Neural progenitor cell (in vitro differentiated cells): ENCODE measurements around the gene CNP. TPM values are rescaled to one million over a fixed set of nuclear protein-coding genes. Genes with fewer than 3 reads are reported as not detected.

ENCODE experiments used
- DNase-seq: peaks from one replicate; pipeline ENCODE4 v3.0.0-alpha.2; 2016; ENCODE audit warnings: low spot score
- H2AFZ ChIP-seq: fragments of 200-600 bp; sonication (generic); replicated peaks from 2 replicates; pipeline ENCODE4 v1.6.1; 2016; ENCODE audit warnings: antibody characterized with exemption
- H3F3A ChIP-seq: fragments of 200-600 bp; sonication (generic); 2 replicates; pipeline ENCODE4 v1.6.1; 2016; ENCODE audit warnings: antibody characterized with exemption, low read depth
- H3K27ac ChIP-seq: fragments of 200-600 bp; sonication (generic); 2 replicates; pipeline ENCODE4 v1.5.1; 2016; ENCODE audit warnings: mild to moderate bottlenecking
- H3K27me3 ChIP-seq: fragments of 200-600 bp; sonication (generic); 2 replicates; pipeline ENCODE4 v1.6.1; 2016; ENCODE audit warnings: mild to moderate bottlenecking, moderate library complexity
- H3K36me3 ChIP-seq: fragments of 200-600 bp; sonication (generic); 2 replicates; pipeline ENCODE4 v1.5.1; 2016
- H3K4me1 ChIP-seq: fragments of 200-600 bp; sonication (generic); 2 replicates; pipeline ENCODE4 v1.6.1; 2016; ENCODE audit warnings: mixed run types
- H3K4me2 ChIP-seq: fragments of 200-600 bp; sonication (generic); 2 replicates; pipeline ENCODE4 v1.6.1; 2016
- H3K4me3 ChIP-seq: fragments of 200-600 bp; sonication (generic); 2 replicates; pipeline ENCODE4 v1.5.1; 2016
- H3K79me2 ChIP-seq: fragments of 200-600 bp; sonication (generic); 2 replicates; pipeline ENCODE4 v1.6.1; 2016; ENCODE audit warnings: low read depth
- H3K9ac ChIP-seq: fragments of 200-600 bp; sonication (generic); 2 replicates; pipeline ENCODE4 v1.6.1; 2016
- H3K9me3 ChIP-seq: fragments of 200-600 bp; sonication (generic); 2 replicates; pipeline ENCODE4 v1.5.1; 2016; ENCODE audit warnings: low read depth
- H4K20me1 ChIP-seq: fragments of 200-600 bp; sonication (generic); 2 replicates; pipeline ENCODE4 v1.6.1; 2016; ENCODE audit warnings: low read depth
- H3K27ac Mint-ChIP-seq: 3 replicates; pipeline ENCODE4 v1.8.0; 2021; ENCODE audit warnings: mixed read lengths
- H3K27me3 Mint-ChIP-seq: 2 replicates; pipeline ENCODE4 v1.8.0; 2022; ENCODE audit warnings: low read depth, mild to moderate bottlenecking, inconsistent platforms, moderate library complexity, mixed read lengths; ENCODE audit not compliant: insufficient read depth
- H3K36me3 Mint-ChIP-seq: 3 replicates; pipeline ENCODE4 v1.8.0; 2021; ENCODE audit warnings: mixed read lengths
- H3K4me1 Mint-ChIP-seq: 3 replicates; pipeline ENCODE4 v1.8.0; 2021; ENCODE audit warnings: mixed read lengths
- H3K4me3 Mint-ChIP-seq: 3 replicates; pipeline ENCODE4 v1.8.0; 2021; ENCODE audit warnings: mild to moderate bottlenecking, moderate library complexity, mixed read lengths
- H3K9me3 Mint-ChIP-seq: 3 replicates; pipeline ENCODE4 v1.8.0; 2020; ENCODE audit warnings: mixed read lengths
- CTCF ChIP-seq: fragments of 200-600 bp; sonication (generic); IDR thresholded peaks from 2 replicates; pipeline ENCODE4 v1.5.1; 2017; ENCODE audit warnings: antibody characterized with exemption, mild to moderate bottlenecking
- EZH2 ChIP-seq: fragments of 200-600 bp; sonication (generic); IDR thresholded peaks from 2 replicates; pipeline ENCODE4 v1.6.1; 2017; ENCODE audit warnings: antibody characterized with exemption, mild to moderate bottlenecking, moderate library complexity
- EZH2phosphoT487 ChIP-seq: fragments of 200-600 bp; sonication (generic); IDR thresholded peaks from 2 replicates; pipeline ENCODE4 v1.6.1; 2017; ENCODE audit warnings: antibody characterized with exemption
- total RNA-seq: library from RNA; depleted of rRNA; stranded (reverse); fragments of >200 nt; gene quantifications from 2 replicates; pipeline ENCODE4 v1.2.3, GENCODE V29; 2015; ENCODE audit warnings: low replicate concordance

Gene CNP
- 38.6 and 70.3 TPM in 2 replicates for total RNA-seq

GRCh38 chr17:41966463-41967140 lies at the start of gene CNP:
Gene CNP, plus strand, starts transcription at chr17:41966795. Its CDS starts 90 bp downstream, at chr17:41966885.
- H3K9me3 ChIP-seq, result no peaks in the 10 kb centered on the region
- H3F3A ChIP-seq, result peaks cover 36% of the 10 kb centered on the region
- H3K36me3 ChIP-seq, result no peaks in the 10 kb centered on the region
- Mint-ChIP-seq H3K4me1 (peaks cover 28% of the 10 kb centered on the region), H3K36me3 (peaks cover 14% of the 10 kb centered on the region), H3K27me3 (peaks cover 10% of the 10 kb centered on the region), H3K9me3 (no peaks in the 10 kb centered on the region), H3K4me3 (peak within 1 kb of the TSS; percentile 87), H3K27ac (peak within 1 kb of the TSS; percentile 53)
- peaks cover 47% of the 10 kb centered on the region for H3K79me2 ChIP-seq
- TF ChIP-seq EZH2phosphoT487 (no peak), EZH2 (no peak), CTCF (no peak)
- peak within 1 kb of the TSS; percentile 91 for H3K4me2 ChIP-seq
- no peaks in the 10 kb centered on the region for H3K27me3 ChIP-seq
- peak within 1 kb of the TSS; percentile 96 for H3K9ac ChIP-seq
- DNase-seq, result peak; percentile 95
- H2AFZ ChIP-seq, result peak within 1 kb of the TSS; percentile 53
- peaks cover 19% of the 10 kb centered on the region for H4K20me1 ChIP-seq
- H3K27ac ChIP-seq, result peak within 1 kb of the TSS; percentile 39
- H3K4me3 ChIP-seq, result peak within 1 kb of the TSS; percentile 100
- H3K4me1 ChIP-seq, result peaks cover 13% of the 10 kb centered on the region

GRCh38 chr17:41917192-41917591 lies 49.4 kb upstream of the CNP start:
- Histone ChIP-seq H3K4me3 (peak overlapping the region; percentile 94), H3K27me3 (no peaks in the 10 kb centered on the region), H3K36me3 (no peaks in the 10 kb centered on the region), H3K9ac (peak overlapping the region; percentile 78), H3K4me2 (peak overlapping the region; percentile 91), H3K79me2 (peaks cover 66% of the 10 kb centered on the region), H3F3A (peaks cover 22% of the 10 kb centered on the region), H3K27ac (no peak overlapping the region), H3K9me3 (no peaks in the 10 kb centered on the region), H3K4me1 (peaks cover 48% of the 10 kb centered on the region), H2AFZ (no peak overlapping the region), H4K20me1 (peaks cover 61% of the 10 kb centered on the region)
- TF ChIP-seq EZH2phosphoT487, result no peak
- no peak for TF ChIP-seq CTCF
- TF ChIP-seq EZH2, result no peak
- Mint-ChIP-seq H3K36me3 (peaks cover 19% of the 10 kb centered on the region), H3K27ac (peak overlapping the region; percentile 17), H3K4me3 (peak overlapping the region; percentile 92), H3K27me3 (peaks cover 2% of the 10 kb centered on the region), H3K9me3 (no peaks in the 10 kb centered on the region), H3K4me1 (peaks cover 41% of the 10 kb centered on the region)
- DNase-seq, result peak; percentile 29

GRCh38 chr17:41917679-41918313 lies 48.8 kb upstream of the CNP start:
- peaks cover 13% of the 10 kb centered on the region for H3K36me3 Mint-ChIP-seq
- peak overlapping the region; percentile 91 for H3K4me2 ChIP-seq
- peak; percentile 54 for DNase-seq
- H3K4me1 Mint-ChIP-seq, result peaks cover 46% of the 10 kb centered on the region
- H3K4me1 ChIP-seq, result peaks cover 48% of the 10 kb centered on the region
- peak overlapping the region; percentile 78 for H3K9ac ChIP-seq
- peak overlapping the region; percentile 17 for H3K27ac Mint-ChIP-seq
- no peak overlapping the region for H3K27ac ChIP-seq
- H2AFZ ChIP-seq, result no peak overlapping the region
- H3K79me2 ChIP-seq, result peaks cover 60% of the 10 kb centered on the region
- no peaks in the 10 kb centered on the region for H3K9me3 Mint-ChIP-seq
- H3K27me3 Mint-ChIP-seq, result peaks cover 2% of the 10 kb centered on the region
- peak overlapping the region; percentile 94 for H3K4me3 ChIP-seq
- peak overlapping the region; percentile 92 for H3K4me3 Mint-ChIP-seq
- H3K9me3 ChIP-seq, result no peaks in the 10 kb centered on the region
- no peak for TF ChIP-seq CTCF
- no peak for TF ChIP-seq EZH2
- TF ChIP-seq EZH2phosphoT487, result no peak
- peaks cover 54% of the 10 kb centered on the region for H4K20me1 ChIP-seq
- no peaks in the 10 kb centered on the region for H3K36me3 ChIP-seq
- H3K27me3 ChIP-seq, result no peaks in the 10 kb centered on the region
- peaks cover 22% of the 10 kb centered on the region for H3F3A ChIP-seq
